KOPT-K1 (cell line): ENCODE results near the gene SQOR.

Experiments used
- H3K27ac ChIP-seq: fragments of 200-600 bp; sonication (generic); 2 replicates; pipeline ENCODE4 v1.5.1; 2016; ENCODE audit warnings: antibody characterized with exemption, mild to moderate bottlenecking, low read depth, low read length; ENCODE audit not compliant: poor library complexity, severe bottlenecking
- H3K36me3 ChIP-seq: fragments of 200-600 bp; sonication (generic); 2 replicates; pipeline ENCODE4 v1.5.1; 2017; ENCODE audit warnings: antibody characterized with exemption, mild to moderate bottlenecking, low read length, moderate library complexity; ENCODE audit not compliant: insufficient read depth
- H3K9me3 ChIP-seq: fragments of 200-600 bp; sonication (generic); 2 replicates; pipeline ENCODE4 v1.5.1; 2017; ENCODE audit warnings: antibody characterized with exemption, low read length, mild to moderate bottlenecking; ENCODE audit not compliant: insufficient read depth, poor library complexity, severe bottlenecking

The SQOR gene

DNA sequence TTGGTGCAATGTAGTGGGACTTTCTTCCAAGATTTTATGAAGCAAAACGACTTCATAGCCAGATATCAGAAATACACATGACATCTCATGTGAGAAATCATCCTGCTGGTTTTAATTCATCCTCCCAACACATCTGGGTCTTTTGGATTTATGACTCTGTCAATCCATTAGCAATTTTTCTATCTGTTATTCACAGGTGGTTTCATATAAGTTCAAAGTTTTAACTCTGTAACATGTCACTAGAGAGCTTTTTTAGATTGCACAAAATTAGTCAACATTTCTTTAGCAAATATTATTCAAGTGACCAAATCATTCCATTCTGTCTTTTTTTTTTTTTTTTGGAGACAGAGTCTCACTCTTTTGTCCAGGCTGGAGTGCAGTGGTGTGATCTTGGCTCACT, 30.4 kb downstream of the SQOR start:
- H3K9me3 ChIP-seq = no peaks in the 10 kb centered on the region
- no peak overlapping the region for H3K27ac ChIP-seq
- 0 out of 2 replicates have a peak, but pooled peaks cover 7% of the 10 kb centered on the region for H3K36me3 ChIP-seq

GRCh38 chr15:45666119-45666875, 31.5 kb downstream of the SQOR start:
- H3K27ac ChIP-seq = no peak overlapping the region
- no peaks in the 10 kb centered on the region for H3K9me3 ChIP-seq
- 0 out of 2 replicates have a peak, but pooled peaks cover 7% of the 10 kb centered on the region for H3K36me3 ChIP-seq

- 0 out of 2 replicates have a peak, but pooled peaks cover 7% of the 10 kb centered on the region for H3K36me3 ChIP-seq
Observed at GRCh38 chr15:45667002-45667401, 32.2 kb downstream of the SQOR start.

GRCh38 chr15:45668386-45668785, 33.6 kb downstream of the SQOR start:
- Histone ChIP-seq H3K36me3 (no peaks in the 10 kb centered on the region), H3K27ac (no peak overlapping the region), H3K9me3 (no peaks in the 10 kb centered on the region)

More at GRCh38 chr15:45667002-45667401, 32.2 kb downstream of the SQOR start:
- no peaks in the 10 kb centered on the region for H3K9me3 ChIP-seq
- H3K27ac ChIP-seq = no peak overlapping the region

DNA sequence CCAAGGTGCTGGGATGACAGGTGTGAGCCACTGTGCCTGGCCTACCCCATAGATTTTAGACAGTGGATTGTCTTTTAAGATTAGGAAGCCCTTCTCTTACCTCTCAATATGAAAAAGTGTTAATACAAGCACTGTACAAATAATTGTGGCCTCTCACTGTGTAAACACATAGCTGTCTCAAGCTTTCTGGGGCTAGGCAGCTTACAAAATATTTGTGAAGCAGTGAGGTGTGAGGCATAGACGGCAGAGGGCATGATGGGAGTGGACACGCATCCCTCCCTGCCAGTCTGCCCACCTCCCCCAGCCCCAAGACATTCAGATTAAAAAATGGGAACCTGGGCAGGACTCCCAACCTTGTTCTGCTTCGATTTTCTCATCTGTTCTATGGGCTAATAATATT, 34.6 kb downstream of the SQOR start:
- H3K9me3 ChIP-seq = no peaks in the 10 kb centered on the region
- H3K36me3 ChIP-seq = no peaks in the 10 kb centered on the region
- no peak overlapping the region for H3K27ac ChIP-seq

GRCh38 chr15:45670091-45670490, 35.3 kb downstream of the SQOR start:
- Histone ChIP-seq H3K9me3 (no peaks in the 10 kb centered on the region), H3K36me3 (no peaks in the 10 kb centered on the region; the same call in 1 of the 2 replicates)

GRCh38 chr15:45670511-45670910, 35.7 kb downstream of the SQOR start:
- no peak overlapping the region for H3K27ac ChIP-seq
- H3K36me3 ChIP-seq = no peaks in the 10 kb centered on the region; the same call in 1 of the 2 replicates

More at GRCh38 chr15:45670091-45670490, 35.3 kb downstream of the SQOR start:
- H3K27ac ChIP-seq = no peak overlapping the region

DNA sequence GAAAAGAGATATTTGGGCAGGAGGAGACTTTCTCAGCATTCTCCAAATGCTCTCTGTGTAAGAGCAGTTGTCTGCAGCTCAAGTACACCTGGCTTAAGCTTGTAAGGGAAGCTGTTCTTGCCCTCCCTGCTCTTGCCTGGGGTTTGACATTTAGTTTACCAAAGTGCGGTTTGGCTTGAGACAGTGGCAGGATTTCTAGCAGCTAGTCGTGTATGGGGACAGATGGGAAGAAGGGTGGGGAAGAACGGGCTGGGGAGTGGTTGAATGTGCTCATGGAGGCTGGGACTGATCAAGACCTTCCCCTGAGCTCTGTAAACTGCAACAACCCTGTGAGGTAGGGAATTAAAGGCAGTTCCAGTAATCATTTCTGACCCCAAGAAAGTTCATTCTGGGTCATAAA, 39.8 kb downstream of the SQOR start:
- no peak overlapping the region for H3K27ac ChIP-seq
- peaks cover 6% of the 10 kb centered on the region; the same call in 1 of the 2 replicates for H3K36me3 ChIP-seq
- H3K9me3 ChIP-seq = no peaks in the 10 kb centered on the region

More at GRCh38 chr15:45670511-45670910, 35.7 kb downstream of the SQOR start:
- no peaks in the 10 kb centered on the region for H3K9me3 ChIP-seq

DNA sequence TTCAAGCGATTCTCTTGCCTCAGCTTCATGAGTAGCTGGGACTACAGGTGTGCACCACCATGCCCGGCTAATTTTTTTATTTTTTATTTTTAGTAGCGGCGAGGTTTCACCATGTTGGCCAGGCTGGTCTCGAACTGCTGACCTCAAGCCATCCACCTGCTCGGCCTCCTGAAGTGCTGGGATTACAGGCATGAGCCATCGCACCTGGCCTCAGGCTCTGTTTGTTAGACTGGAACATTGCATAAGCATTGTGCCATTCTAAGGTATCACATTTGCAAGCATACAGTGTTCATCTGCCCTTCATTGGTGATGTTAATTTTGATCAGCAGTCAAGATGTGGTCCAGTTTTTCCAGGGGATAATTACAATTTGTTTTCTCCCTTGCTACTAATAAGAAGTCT, 43.0 kb downstream of the SQOR start:
- H3K9me3 ChIP-seq = no peaks in the 10 kb centered on the region
- H3K27ac ChIP-seq = no peak overlapping the region
- H3K36me3 ChIP-seq = peaks cover 6% of the 10 kb centered on the region; the same call in 1 of the 2 replicates

DNA sequence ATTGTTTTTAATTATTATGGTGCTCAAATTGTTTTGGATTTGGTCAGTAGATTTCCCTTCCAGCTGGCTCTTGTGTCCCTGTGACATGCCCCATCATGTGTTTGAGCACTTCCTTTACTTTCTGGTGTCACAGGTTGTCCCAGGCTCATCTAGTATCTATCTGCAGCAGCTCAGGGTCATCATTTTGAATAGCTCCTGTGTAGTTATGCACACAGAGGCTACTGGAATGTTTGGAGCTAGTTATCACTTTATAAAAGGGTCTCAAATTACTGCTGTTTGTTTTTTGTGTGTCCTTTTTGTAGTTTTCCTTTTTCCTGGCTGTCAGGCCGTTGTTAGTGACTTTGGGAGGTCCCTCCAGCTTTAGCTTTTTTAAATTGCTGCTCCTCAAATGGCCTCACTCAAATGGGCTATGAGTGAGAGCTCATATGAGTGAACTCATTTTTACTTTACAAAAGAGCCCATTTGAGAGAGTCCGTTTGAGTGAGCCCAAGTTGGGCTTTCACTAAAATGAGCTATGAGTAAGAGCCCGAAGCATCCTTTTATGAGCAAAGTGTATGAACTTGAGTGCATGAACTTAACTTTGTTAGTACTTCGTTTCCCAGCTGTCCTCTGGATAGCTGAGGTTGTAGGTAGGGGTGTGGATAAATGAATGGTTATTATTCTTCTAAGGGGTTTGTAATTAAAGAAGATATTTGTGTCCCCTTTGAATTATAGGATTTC, 43.8 kb downstream of the SQOR start:
- H3K27ac ChIP-seq = no peak overlapping the region
- no peaks in the 10 kb centered on the region for H3K9me3 ChIP-seq
- peaks cover 10% of the 10 kb centered on the region; the same call in 1 of the 2 replicates for H3K36me3 ChIP-seq

DNA sequence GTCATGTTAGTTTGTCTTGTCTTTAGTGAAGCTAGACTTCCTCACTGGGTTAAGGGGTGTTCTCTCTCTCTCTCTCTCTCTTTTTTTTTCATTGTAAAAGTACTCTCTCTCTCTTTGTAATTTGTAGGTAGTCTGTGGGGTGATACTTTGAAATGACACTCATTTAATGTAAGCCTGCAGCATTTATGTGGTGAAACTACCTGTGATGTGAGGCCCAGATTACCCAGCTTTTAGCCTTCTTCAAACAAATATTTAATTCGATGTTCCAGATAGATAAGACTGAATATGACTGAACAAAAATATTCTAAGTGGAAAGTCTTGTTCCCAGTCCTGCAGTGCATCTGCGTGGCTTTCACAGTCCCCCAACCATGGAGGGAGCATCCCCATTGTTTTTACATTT, 49.7 kb downstream of the SQOR start:
- Histone ChIP-seq H3K27ac (no peak overlapping the region), H3K36me3 (peaks cover 7% of the 10 kb centered on the region), H3K9me3 (no peaks in the 10 kb centered on the region)

DNA sequence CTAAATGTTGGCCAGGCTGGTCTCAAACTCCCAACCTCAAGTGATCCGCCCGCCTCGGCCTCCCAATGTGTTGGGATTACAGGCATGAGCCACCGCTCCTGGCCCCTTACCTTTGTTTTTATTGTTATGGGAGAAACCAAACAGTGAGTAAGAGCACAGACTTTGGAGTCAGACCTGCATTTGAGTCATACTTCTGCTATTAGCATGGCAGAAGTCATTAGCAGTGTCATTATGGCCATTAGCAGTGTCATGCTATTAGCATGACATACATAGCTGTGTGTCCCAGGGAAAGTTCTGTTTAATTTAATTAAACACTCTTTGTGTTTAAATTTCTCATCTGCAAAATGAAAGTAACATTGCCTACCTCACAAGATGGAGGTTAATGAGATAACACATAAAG, 54.8 kb downstream of the SQOR start:
- H3K36me3 ChIP-seq = peaks cover 4% of the 10 kb centered on the region
- no peaks in the 10 kb centered on the region for H3K9me3 ChIP-seq
- no peak overlapping the region for H3K27ac ChIP-seq

- peaks cover 4% of the 10 kb centered on the region for H3K36me3 ChIP-seq
- no peaks in the 10 kb centered on the region for H3K9me3 ChIP-seq
- no peak overlapping the region for H3K27ac ChIP-seq
Observed at GRCh38 chr15:45690581-45691260, 55.9 kb downstream of the SQOR start.

- no peaks in the 10 kb centered on the region for H3K9me3 ChIP-seq
- no peaks in the 10 kb centered on the region for H3K36me3 ChIP-seq
- no peak overlapping the region for H3K27ac ChIP-seq
Observed at GRCh38 chr15:45701108-45701507, 66.3 kb downstream of the SQOR start.

DNA sequence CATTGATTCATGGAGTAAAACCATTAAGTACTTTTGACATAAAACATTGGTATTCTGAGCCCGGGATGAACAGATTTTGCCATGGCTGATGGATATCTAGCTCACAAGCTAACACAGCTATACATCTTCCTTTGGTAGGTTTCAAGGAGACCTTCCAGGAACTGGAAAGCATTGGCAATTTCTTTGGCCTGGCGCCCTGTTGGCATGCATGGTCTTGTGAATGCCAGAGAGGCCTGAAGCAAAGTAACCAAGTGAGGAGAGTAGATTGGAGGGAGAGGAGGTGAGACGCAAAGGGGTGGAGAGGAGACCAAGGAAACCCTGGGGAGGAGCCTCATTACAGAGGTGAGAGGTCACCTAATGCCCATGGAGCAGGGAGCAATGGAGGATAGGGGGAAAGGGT, 67.2 kb downstream of the SQOR start:
- H3K36me3 ChIP-seq = no peaks in the 10 kb centered on the region

More for the DNA sequence above, 67.2 kb downstream of the SQOR start:
- Histone ChIP-seq H3K27ac (no peak overlapping the region), H3K9me3 (no peaks in the 10 kb centered on the region)
